HEK293T (cell line): ENCODE results near the gene SUCLG2.

Experiments
- ARNT ChIP-seq: fragments of 450-650 bp; IDR thresholded peaks from 2 replicates; pipeline ENCODE4 v1.6.1; 2017; ENCODE audit warnings: mild to moderate bottlenecking
- CTBP1 ChIP-seq: fragments of 450-650 bp; IDR thresholded peaks from 2 replicates; pipeline ENCODE4 v1.6.1; 2016; ENCODE audit warnings: borderline replicate concordance
- ELF4 ChIP-seq: fragments of 450-650 bp; IDR thresholded peaks from 2 replicates; pipeline ENCODE4 v1.6.1; 2017; ENCODE audit warnings: antibody characterized with exemption
- FOXA1 ChIP-seq: fragments of 450-650 bp; IDR thresholded peaks from 2 replicates; pipeline ENCODE4 v1.6.1; 2016; ENCODE audit warnings: mild to moderate bottlenecking
- FOXK2 ChIP-seq: fragments of 450-650 bp; IDR thresholded peaks from 2 replicates; pipeline ENCODE4 v1.6.1; 2016; ENCODE audit warnings: mild to moderate bottlenecking
- FOXM1 ChIP-seq: fragments of 450-650 bp; IDR thresholded peaks from 2 replicates; pipeline ENCODE4 v1.6.1; 2017; ENCODE audit warnings: mild to moderate bottlenecking, borderline replicate concordance
- HDGF ChIP-seq: fragments of 450-650 bp; IDR thresholded peaks from 2 replicates; pipeline ENCODE4 v1.6.1; 2017; ENCODE audit warnings: antibody characterized with exemption, borderline replicate concordance
- L3MBTL2 ChIP-seq: fragments of 450-650 bp; conservative IDR thresholded peaks from 2 replicates; pipeline ENCODE4 v1.6.1; 2016; ENCODE audit warnings: mild to moderate bottlenecking
- LEF1 ChIP-seq: fragments of 450-650 bp; IDR thresholded peaks from 2 replicates; pipeline ENCODE4 v1.6.1; 2017; ENCODE audit warnings: mild to moderate bottlenecking, borderline replicate concordance
- SP1 ChIP-seq: fragments of 450-650 bp; IDR thresholded peaks from 2 replicates; pipeline ENCODE4 v1.6.1; 2017
- SUZ12 ChIP-seq: fragments of 450-650 bp; IDR thresholded peaks from 2 replicates; pipeline ENCODE4 v1.6.1; 2016; ENCODE audit warnings: mild to moderate bottlenecking
- ZNF384 ChIP-seq: fragments of 450-650 bp; IDR thresholded peaks from 2 replicates; pipeline ENCODE4 v1.6.1; 2016
- TF ChIP-seq, protein P1 (sequence below): fragments of 450-650 bp; IDR thresholded peaks from 2 replicates; pipeline ENCODE4 v1.6.1; 2016

DNA sequence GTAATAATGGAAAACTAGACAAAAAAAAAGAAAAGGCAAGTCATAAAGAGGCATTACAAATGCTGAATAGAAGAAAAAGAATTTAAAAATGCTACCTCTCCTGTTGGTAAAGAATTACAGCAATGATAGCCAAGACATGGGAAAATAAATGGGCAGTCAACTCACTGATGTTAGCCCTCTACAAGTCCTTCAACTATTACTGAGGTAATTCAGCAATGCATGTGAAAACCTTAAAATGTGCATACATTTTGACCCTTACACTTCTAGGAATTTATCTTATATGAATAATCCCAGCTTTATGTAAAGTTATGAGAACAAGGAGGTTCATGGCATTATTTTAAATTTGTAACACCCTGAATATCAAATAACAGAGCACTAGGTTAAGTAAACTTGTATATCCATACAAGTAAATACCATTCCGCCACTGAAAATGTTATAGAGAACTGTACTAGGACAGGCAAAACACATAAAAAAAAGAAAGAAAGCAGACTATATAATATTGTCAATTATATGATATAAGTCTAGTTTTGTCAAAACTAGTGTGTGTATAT lies 166.8 kb downstream of the SUCLG2 start:
- TF ChIP-seq HDGF, result no peak
- no peak for TF ChIP-seq ZNF384
- TF ChIP-seq, protein P1, sequence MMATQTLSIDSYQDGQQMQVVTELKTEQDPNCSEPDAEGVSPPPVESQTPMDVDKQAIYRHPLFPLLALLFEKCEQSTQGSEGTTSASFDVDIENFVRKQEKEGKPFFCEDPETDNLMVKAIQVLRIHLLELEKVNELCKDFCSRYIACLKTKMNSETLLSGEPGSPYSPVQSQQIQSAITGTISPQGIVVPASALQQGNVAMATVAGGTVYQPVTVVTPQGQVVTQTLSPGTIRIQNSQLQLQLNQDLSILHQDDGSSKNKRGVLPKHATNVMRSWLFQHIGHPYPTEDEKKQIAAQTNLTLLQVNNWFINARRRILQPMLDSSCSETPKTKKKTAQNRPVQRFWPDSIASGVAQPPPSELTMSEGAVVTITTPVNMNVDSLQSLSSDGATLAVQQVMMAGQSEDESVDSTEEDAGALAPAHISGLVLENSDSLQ, result no peak
- no peak for TF ChIP-seq ARNT
- no peak for TF ChIP-seq SP1
- TF ChIP-seq CTBP1, result no peak
- TF ChIP-seq ELF4, result no peak
- no peak for TF ChIP-seq L3MBTL2
- TF ChIP-seq SUZ12, result no peak
- no peak for TF ChIP-seq FOXK2
- TF ChIP-seq FOXA1, result no peak
- no peak for TF ChIP-seq FOXM1
- TF ChIP-seq LEF1, result no peak
